Measurements from ENCODE around the gene ATF4.

DNA sequence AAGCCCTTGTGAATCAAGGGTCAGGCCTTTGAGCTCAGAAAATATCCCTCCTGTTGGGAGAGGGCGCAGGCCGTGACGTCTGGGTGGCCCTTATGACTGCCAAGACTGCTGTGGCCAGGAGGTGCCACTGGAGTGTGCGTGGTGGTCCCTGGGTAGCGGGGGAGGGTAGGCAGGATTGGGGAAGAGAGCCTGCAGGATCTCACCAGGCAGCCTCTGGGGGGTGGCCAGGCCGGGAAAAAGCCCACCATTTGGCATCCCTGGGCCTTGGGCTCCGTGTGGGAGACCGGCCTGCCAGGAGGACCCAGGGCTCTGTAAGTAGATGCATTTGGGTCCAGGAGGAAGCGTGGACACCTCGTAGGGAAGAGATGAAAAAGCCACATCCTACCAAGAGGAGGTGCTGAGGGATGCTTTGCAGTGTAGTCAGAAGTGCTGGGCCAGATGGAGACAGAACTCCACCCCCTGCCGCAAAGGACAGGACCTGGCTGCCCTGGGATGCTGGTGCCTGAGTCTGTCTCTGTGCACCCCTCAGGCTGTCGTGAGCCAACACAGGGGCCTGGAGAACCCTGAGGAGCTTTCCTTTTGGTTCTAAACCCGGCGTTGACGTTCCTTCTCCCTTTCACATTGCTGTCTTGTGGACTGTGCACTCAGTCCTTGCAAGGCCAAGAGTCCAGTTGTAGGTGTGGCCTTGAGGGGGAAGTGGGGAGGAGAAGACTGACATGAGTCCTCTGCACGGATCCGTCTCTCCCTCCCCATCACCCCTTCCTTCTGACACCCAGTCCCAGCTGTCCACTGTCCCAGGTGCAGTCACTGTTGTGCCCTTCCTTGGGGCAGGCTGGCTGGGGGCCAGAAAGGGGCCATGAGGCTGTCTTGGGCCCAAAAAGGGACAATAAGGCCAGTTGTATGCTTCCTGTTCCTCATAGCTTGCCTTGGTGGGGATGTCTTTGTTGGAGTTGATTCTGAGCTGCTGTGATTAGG lies 31.0 kb upstream of the ATF4 start:
- TF ChIP-seq, protein P1, sequence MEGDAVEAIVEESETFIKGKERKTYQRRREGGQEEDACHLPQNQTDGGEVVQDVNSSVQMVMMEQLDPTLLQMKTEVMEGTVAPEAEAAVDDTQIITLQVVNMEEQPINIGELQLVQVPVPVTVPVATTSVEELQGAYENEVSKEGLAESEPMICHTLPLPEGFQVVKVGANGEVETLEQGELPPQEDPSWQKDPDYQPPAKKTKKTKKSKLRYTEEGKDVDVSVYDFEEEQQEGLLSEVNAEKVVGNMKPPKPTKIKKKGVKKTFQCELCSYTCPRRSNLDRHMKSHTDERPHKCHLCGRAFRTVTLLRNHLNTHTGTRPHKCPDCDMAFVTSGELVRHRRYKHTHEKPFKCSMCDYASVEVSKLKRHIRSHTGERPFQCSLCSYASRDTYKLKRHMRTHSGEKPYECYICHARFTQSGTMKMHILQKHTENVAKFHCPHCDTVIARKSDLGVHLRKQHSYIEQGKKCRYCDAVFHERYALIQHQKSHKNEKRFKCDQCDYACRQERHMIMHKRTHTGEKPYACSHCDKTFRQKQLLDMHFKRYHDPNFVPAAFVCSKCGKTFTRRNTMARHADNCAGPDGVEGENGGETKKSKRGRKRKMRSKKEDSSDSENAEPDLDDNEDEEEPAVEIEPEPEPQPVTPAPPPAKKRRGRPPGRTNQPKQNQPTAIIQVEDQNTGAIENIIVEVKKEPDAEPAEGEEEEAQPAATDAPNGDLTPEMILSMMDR (conservative IDR thresholded peaks at IDR 0.05; ENCODE audit: low read depth, low read length): no peak
- TF ChIP-seq EZH2phosphoT487 (IDR thresholded peaks at IDR 0.05; ENCODE audit: borderline replicate concordance, low read length): no peak
